ENCODE data around the gene CTNNA1.
"Not testable (repeated sequence)": the region's sequence is repeated elsewhere in the genome, so short reads cannot be mapped to it uniquely, and the experiment has no call there.

Gene CTNNA1

DNA sequence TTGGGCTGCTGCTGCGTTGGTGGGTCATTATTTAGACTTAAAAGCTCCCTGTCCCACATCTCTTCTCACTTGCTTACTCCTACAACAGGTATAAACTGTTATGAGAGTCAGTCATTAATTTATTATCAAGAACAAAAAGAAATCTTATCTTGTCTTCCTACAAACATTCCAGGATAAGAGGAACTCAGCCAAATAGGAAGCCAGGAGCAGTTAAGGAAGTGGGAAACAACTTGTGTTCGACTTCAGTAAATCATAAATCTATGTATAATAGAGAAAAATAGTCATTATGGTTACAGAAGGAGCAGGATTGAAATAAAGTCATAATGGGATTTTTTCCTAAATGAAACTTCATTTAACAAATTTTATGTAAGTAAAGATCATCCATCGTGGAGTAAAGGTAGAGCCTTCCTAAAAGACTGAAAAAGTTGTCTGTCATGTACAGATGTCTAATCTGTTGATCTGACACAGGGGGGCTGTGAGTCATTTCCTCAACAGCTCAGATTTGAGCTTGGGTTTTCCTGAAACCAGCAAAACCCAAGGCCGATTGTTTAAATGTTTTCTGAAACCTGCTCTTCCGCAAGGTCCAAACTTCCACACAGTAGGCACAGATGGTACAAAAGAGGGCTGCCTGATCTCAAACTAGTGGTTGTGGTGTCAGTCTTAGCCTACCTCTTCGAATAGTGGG is 147.2 kb downstream of the CTNNA1 start:
- no peak for DNase-seq (ENCODE audit: low spot score)

DNA sequence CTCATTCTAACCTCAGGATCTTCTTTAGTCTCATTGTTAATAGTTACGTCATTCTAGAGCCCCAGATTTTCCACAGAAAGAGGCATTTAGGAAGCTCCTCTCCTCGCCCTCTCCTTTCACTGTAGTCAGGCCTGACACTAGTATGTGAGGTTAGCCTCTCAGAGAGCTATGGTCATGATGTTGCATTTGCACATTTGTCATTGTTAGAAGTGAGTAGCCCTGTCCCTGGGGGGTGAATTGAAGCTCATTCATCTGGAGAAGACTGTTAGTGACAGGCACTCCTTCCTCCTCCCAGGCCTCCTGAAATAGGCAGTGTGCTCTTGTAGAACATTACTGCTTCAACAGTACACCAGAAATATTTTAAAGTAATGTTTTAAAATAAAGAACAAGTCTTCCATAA is 148.5 kb downstream of the CTNNA1 start:
- DNase-seq (ENCODE audit: low spot score): no peak

DNA sequence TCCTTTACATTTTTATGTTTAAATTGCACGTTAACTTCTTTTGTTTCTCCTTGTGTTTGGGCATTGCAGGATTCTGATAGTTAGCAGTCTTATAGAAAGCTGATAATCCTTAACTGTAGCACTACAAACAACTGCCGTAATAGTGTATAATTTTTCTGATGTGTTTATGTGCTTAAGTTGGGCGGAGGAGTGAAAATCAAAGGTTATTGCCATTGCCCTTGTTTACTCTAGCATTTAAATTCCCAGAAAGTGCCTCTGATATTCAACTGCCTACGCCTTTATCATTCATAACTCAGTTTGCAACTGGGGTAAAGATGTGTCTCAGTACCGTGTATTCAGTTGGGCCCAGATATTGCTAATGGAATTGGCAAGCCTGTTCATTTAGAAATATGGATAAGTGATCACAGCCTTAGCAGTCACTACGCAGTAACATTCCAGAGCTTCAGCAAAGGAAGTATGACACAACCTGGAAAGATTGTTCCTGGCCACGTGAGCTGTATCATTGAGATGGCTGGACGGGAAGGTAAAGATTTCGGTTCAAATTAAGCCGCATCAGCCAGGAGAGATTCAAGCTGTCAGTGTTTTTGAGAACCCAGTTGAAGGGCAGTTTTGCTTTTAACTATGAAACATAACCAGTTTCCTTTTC is 150.0 kb downstream of the CTNNA1 start:
- DNase-seq (ENCODE audit: low spot score): no peak

DNA sequence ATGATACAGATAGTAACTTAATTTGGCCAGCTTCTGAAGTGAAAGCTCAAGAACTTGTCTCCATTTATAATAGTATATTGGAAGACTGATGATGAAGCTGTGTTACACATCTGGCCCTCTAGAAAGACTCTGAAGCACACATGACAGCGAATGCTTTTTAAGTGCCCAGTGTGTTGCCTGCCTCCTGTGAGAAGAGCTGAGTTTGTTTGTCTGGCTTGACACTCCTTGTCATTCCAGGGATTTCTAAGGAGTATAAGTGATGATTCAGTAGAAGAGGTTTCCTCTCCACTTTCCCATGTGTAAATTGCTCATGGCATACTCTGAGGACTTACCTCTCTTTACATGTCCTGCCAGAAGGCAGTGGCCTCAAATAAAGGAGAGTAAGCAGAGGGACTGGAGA is 152.3 kb downstream of the CTNNA1 start:
- DNase-seq (ENCODE audit: low spot score): no peak

DNA sequence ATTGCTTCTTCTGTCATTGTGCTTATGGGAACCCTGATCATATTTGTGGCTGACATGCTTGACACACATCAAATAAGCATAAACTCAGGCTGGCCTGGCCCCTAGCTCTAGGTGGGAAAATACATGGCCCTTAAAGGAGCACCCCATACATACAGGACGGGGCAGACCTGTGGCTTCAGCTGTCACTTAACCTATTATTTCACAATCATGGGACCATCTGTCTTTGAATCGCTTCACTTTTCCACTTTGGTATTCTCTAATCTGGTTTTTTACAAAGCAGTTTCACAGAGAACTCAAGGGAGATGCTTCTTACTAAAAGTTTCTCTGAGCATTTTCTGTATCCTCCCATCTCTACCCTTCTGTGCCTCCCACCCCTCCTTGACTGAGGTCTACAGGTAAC is 156.5 kb downstream of the CTNNA1 start:
- no peak for DNase-seq (ENCODE audit: low spot score)

DNA sequence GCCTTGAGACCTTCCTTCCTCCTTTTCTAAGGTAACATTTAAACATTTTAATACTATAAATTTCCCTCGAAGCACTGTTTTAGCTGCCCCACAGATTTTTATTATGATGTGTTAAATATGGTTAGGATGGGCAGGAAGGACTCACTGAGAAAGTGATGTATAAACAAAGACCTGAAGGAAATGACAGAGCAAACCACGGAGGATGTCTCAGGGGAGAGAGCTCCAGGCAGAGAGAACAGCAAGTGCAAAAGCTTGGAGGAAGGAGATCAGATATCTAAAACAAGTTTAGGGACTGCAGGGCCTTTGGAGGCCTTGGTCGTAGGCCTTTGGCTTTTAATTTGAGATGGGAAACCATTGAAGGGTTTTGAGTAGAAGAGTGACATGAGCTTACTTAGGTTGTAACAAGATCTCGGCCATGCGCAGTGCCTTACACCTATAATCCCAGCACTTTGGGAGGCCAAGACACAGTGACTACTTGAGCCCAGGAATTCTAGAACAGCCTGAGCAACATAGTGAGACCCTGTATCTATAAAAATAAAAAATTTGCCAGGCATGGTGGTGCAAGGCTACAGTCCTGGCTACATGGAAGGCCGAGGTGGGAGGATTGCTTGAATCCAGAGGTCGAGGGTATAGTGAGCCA is 157.4 kb downstream of the CTNNA1 start:
- no peak for DNase-seq (ENCODE audit: low spot score)

DNA sequence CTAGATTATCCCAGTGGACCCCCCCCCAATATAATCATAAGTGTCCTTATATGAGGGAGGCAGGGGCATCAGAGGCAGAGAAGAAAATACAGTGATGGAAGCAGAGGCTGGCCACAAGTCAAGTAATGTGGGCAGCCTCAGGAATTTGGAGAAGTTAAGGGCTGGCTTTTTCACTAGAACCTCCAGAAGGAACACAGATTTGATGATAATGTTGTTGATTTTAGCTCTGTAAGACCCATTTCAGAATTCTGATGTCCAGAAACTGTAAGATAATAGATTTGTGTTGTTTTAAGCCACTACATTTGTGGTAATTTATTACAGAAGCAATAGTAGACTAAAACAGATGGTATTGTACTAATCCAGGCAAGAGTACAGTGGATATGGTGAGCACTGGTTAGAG is 158.2 kb downstream of the CTNNA1 start:
- DNase-seq (ENCODE audit: low spot score): no peak

DNA sequence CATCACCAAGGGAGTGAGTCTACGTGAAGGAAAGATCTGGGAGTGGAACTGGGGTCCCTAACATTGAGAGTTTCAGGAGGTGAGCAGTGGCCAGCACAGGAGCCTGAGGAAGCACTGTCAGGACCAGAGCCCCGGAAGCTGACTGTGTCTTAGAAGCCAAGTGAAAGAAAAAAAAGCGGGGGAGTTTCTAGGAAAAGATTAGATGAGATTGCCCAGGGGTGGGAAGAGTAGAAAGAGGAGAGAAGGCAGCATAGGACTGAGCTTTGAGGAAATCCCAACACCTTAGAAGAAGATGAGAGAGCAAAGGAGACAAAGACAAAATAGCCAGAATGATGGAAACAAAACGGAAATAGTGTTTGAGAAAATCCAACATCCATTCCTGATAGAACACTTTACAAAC is 158.9 kb downstream of the CTNNA1 start:
- DNase-seq (ENCODE audit: low spot score): no peak

DNA sequence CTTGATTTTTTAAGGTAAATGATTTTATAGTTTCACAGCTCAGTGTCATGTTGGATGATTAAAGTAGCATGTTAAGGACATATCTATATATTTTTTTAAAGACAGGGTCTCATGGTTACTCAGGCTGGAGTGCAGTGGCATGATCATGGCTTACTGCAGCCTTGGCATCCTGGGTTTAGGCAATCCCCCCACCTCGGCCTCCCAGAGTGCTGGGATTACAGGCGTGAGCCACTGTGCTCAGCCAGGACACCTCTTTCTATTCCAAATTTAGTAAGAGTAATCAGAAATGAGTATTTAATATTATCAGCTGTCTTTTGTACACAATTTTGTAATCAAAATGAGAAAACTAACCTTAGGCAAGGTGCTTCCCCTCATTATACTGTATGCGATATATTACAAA is 160.5 kb downstream of the CTNNA1 start:
- DNase-seq (ENCODE audit: low spot score): no peak

DNA sequence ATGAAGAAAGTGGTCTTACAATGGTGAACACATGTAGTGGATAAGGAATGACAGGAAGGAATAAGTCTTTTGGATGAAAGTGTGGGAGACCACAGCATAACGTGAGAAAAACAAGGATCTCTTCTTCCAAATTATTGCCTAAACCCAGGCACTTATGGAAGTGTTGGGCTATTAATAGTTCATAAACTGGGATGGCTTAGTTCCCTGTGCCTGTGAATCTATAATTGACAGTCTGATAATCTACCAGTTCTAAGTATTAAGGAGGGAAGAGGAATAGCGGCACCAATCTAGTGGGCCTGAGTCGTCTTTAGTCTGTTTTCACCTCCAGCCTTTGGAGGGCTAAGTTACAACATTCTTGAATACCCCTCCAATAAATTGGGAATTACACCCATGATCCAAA is 161.1 kb downstream of the CTNNA1 start:
- no peak for DNase-seq (ENCODE audit: low spot score)

DNA sequence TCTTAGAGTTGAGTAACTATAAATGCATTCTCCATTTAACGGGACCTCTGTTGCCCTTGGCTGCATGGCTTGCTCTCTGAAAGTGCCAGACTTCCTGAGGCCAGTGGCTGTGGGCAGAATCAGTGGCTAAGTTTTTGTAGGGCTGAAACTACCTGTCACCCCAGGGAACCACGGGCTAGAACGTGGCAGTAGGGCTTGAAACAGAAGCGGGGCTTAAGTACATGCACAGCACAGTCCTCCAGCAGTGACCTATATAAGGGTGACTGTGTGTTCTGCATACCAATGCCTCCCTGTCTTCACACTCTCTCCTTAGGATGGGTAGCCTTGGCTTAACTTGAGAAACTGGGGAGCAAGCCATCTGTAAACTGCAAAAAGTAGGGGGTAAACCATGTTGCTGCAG is 165.5 kb downstream of the CTNNA1 start:
- no peak for DNase-seq (ENCODE audit: low spot score)

DNA sequence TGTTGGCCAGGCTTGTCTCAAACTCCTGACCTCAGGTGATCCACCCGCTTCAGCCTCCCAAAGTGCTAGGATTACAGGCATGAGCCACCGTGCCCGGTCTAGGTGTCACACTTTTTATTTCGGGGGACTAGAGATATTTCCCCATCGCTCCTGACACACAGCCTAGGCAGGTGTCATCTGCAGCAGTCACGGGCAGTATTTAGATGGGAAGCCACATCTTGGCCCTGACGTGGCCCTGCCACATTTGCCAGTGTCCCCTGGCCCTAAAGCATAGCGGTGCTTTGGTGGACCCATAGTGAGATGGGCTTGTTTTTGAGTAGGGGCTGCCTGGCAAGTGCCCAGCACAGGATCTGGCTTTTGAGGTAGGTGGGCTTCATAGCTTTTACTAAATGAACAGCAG is 167.0 kb downstream of the CTNNA1 start:
- DNase-seq (ENCODE audit: low spot score): no peak

DNA sequence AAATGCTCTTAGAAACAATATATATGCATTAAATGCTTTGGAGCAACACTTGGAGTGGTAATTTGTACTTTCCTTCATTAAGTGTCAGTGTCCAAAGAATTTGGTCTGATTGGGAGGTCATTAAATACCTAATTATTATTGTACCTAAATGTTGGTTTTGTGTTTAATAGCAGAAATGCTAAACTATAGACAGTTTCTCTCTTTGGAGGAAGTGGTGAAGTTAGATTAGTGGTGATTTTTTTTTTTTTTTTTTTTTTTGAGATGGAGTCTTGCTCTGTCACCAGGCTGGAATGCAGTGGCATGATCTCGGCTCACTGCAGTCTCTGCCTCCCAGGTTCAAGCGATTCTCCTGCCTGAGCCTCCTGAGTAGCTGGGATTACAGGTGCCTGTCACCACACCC is 168.1 kb downstream of the CTNNA1 start:
- not testable (repeated sequence) for DNase-seq (ENCODE audit: low spot score)

DNA sequence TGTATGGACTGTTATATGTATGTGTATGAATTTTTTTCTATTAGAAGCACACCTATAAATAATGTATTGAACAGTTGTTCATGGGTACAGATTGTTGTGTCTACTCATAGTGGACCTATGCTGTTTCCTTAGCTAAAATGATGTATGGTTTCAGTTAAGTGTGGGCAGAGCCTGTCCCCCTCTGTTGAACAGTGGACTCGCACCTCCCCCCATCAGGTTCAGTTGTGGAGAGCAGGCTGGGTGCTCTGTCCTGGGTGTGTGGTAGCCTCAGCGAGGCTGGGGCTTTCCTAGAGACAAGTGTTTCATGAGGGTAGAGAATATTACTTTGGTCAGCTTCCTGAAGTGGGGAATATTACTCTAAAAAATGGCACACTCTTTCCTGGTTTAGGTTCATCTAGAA is 169.3 kb downstream of the CTNNA1 start:
- no peak for DNase-seq (ENCODE audit: low spot score)

DNA sequence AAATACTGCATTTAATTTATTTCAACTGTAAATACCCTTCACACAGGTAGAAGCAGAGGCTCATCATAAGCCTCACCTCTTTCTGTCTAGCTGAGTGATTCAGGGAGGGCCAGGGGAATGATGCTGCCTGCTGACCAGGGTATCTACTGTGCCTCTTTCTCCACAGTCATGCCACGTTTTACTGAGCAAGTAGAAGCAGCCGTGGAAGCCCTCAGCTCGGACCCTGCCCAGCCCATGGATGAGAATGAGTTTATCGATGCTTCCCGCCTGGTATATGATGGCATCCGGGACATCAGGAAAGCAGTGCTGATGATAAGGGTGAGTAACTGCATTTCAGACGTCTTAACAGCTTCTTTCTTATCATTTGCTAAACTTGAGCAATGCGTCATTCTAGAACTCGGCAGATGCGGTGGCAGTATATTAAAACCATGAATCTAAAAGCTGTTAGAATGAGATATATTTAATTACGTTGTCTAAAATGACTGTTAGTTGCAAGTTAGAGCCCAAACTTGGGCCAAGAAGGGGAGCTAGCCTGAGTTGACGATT is 171.9 kb downstream of the CTNNA1 start:
- DNase-seq (ENCODE audit: low spot score): peak; percentile 14

DNA sequence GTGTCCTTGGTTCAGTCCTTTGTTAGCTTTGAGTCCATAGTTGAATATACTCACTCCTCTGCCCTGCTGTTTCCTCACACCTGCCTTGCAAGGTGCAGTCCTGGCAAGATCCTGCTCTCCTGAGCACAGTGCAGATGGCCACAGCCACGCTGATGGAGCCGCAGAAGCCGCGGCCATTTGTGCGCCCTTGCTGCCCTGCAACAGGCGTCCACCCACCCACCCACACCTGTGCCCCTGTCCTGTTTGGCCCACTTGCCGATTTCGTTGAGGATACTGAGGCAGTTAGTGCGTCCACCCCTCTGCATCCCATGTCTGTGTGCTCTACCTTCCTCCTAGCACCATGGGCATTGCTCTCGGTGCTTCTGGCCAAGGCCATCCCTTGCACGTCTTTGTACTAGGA is 173.0 kb downstream of the CTNNA1 start:
- DNase-seq (ENCODE audit: low spot score): no peak

DNA sequence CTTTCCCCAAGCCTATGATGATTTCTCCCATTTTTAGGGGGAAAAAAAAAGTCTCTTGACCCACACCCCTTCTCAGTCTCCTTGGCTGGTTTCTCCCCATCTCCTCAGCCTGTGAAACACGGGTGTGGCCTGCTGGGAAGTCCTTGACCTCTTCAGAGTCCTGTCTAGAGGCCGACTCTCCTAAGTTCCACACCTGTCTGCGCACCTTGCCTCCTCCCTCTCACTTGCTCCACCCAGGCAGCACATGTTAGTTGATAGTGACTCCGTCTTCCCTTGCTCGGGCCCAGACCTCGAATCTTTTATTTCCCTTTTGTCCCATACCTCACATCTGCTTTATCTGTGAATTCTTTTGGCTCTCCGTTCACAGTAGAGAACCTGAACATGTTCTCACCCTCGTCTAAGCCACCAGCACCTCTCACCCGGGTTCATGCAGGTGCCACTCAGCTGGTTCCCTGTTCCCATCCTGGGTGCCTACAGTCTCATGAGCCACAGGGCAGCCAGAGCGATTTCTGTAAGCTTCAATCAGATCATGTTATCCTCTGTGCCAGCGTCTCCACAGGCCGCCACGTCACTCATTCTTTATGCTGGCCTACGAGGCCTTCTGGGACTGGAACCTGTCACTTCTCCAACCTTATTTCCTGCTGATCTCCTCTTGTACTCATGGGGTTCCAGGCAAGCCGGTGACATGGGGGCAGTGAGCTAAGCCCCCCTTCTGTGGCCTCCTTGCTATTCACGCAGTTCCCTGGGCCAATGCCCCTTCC is 173.6 kb downstream of the CTNNA1 start:
- no peak for DNase-seq (ENCODE audit: low spot score)

DNA sequence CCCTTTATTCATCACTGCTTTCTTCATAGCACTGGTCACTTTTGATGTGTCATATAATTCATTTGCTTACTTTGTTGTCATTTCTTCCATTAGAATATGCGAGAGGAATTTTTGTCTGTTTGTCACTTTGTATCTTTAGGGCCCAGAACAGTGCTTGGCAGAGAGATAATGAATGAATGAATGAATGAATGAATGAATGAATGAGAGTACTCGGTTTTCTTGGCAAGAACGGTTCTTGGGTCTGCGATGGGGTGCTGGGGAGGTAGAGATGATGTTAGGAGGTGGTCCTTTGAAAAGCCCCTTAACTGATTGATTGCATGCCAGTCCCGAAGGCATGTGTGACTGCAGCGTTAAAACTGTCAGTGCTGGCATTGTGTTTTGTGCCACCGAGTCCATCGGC is 174.3 kb downstream of the CTNNA1 start:
- DNase-seq (ENCODE audit: low spot score): peak; percentile 58

DNA sequence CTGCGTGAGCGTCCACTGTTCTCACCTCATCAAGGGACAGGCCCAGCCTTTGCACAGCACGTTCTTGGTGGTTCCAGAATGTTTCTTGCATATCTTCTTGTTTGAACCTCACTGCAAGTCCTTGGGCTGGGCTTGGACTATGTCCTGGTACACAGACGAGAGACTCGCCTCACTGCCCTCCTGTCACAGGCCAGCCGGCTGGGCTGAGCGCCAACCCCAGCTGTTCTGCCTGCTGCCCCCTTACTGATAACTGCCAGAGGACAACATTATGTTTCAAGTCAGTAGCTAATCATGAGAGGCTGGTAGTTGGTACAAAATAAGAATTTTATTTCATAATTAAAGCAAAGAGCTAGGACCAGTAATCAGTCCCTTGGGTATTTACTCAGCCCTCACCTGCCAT is 174.8 kb downstream of the CTNNA1 start:
- peak; percentile 86 for DNase-seq (ENCODE audit: low spot score)

DNA sequence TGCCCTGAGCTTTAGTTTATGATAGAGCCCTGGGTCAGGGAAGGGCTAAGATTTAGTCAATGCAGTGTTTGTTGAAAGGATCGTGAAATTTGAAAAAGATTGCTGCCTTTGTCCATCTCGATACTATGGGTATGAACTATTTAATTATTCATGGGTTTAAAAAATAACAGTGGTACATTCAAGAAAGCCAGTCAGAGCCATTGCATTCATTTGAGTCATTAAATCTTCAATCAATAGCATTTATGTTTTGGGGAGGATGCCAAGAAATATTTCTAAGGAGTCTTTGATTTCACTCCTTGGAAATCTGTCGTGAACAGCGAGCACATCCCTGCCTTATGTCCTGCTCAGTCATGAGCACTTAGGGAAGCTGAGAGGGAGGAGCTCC is 176.3 kb downstream of the CTNNA1 start:
- DNase-seq (ENCODE audit: low spot score): no peak

DNA sequence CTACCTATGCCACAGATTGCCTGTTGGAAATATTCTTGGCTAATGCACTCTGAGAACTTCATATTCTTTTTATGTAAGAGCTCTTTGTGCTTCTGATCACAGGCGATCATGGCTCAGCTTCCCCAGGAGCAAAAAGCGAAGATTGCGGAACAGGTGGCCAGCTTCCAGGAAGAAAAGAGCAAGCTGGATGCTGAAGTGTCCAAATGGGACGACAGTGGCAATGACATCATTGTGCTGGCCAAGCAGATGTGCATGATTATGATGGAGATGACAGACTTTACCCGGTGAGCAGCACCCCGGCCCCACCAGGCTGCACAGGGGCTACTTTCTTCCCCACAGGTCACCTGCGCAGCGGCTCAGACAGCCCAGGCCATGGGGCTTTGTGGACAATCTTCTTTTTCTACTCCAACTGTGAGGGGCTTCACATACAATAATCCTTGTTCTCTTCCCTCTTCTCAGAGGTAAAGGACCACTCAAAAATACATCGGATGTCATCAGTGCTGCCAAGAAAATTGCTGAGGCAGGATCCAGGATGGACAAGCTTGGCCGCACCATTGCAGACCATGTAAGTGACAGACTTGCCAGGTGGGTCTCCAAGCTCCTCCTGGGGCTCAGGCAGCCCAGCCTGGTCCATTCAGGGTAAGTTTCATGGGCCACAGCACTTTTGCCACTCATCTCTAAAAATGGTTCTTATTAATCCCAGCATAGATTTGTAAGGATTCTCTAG is 177.3 kb downstream of the CTNNA1 start:
- DNase-seq (ENCODE audit: low spot score): no peak

Data from hematopoietic multipotent progenitor cell treated with erythropoietin and hydrocortisone succinate and interleukin-3 and kit ligand, for 15 days (in vitro differentiated cells).